HEK293 (cell line): ENCODE measurements around the gene CSRP1.
"Not testable (repeated sequence)": the region's sequence is repeated elsewhere in the genome, so short reads cannot be mapped to it uniquely, and the experiment has no call there.

Experiments
- CTCF ChIA-PET: fragments of 350-600 bp; formaldehyde crosslinking; extraction: SDS; loops from one replicate; lab custom pipeline; 2021; ENCODE audit warnings: antibody characterized with exemption; lab: Yijun Ruan, JAX
- POLR2A ChIA-PET: fragments of 300-600 bp; formaldehyde crosslinking; extraction: SDS; loops from one replicate; lab custom pipeline; 2020; ENCODE audit warnings: antibody characterized with exemption, inconsistent platforms; lab: Yijun Ruan, JAX
- H3K27ac ChIP-seq: fragments of 200-500 bp; sonication (Bioruptor generic); 2 replicates; pipeline ENCODE4 v1.5.1; 2014; ENCODE audit warnings: low read depth, low read length, control low read depth, inconsistent platforms; ENCODE audit errors: extremely low read depth
- H3K36me3 ChIP-seq, 2 experiments: fragments of 200-500 bp in 1 of 2; sonication (Bioruptor generic) in 1 of 2; 1 replicate in 1 of 2; 2 replicates in 1 of 2; pipeline ENCODE4 v1.5.1; 2014 to 2017; ENCODE audit warnings: inconsistent platforms in 2 of 2, low read length in 2 of 2; ENCODE audit not compliant: control insufficient read depth in 2 of 2, insufficient read depth in 1 of 2
- H3K4me1 ChIP-seq: fragments of 200-500 bp; sonication (Bioruptor generic); 2 replicates; pipeline ENCODE4 v1.5.1; 2014; ENCODE audit warnings: mild to moderate bottlenecking, low read length, inconsistent platforms; ENCODE audit not compliant: control insufficient read depth, insufficient read depth
- H3K4me3 ChIP-seq: 2 replicates; pipeline ENCODE4 v1.5.1; 2011; ENCODE audit warnings: low read depth, mild to moderate bottlenecking, control low read depth, low read length, moderate library complexity
- H3K9me3 ChIP-seq: fragments of 200-500 bp; sonication (Bioruptor generic); 2 replicates; pipeline ENCODE4 v1.5.1; 2014; ENCODE audit warnings: low read depth, low read length, inconsistent platforms; ENCODE audit not compliant: control insufficient read depth, insufficient read depth
- ELK4 ChIP-seq: IDR thresholded peaks from 2 replicates; pipeline ENCODE4 v1.6.1; 2011; ENCODE audit warnings: mild to moderate bottlenecking, low read depth, low read length, borderline replicate concordance
- KLF1 ChIP-seq: fragments of 450-650 bp; formaldehyde crosslinking; IDR thresholded peaks from 2 replicates; pipeline ENCODE4 v1.5.1; 2016; ENCODE audit warnings: missing biosample characterization, missing genetic modification characterization
- PRDM2 ChIP-seq: fragments of 450-650 bp; formaldehyde crosslinking; IDR thresholded peaks from 2 replicates; pipeline ENCODE4 v1.5.1; 2016; ENCODE audit warnings: missing biosample characterization, missing genetic modification characterization, borderline replicate concordance
- SCRT2 ChIP-seq: fragments of 450-650 bp; formaldehyde crosslinking; IDR thresholded peaks from 2 replicates; pipeline ENCODE4 v1.5.1; 2016; ENCODE audit warnings: missing biosample characterization, missing genetic modification characterization
- ZBTB11 ChIP-seq: fragments of 450-650 bp; formaldehyde crosslinking; conservative IDR thresholded peaks from 2 replicates; pipeline ENCODE4 v1.5.1; 2016; ENCODE audit warnings: low read depth, missing biosample characterization, missing genetic modification characterization
- ZNF174 ChIP-seq: fragments of 450-650 bp; formaldehyde crosslinking; IDR thresholded peaks from 2 replicates; pipeline ENCODE4 v1.5.0; 2017; ENCODE audit warnings: missing biosample characterization, mild to moderate bottlenecking, missing genetic modification characterization
- ZNF302 ChIP-seq: fragments of 450-650 bp; formaldehyde crosslinking; IDR thresholded peaks from 2 replicates; pipeline ENCODE4 v1.5.1; 2016; ENCODE audit warnings: missing biosample characterization, missing genetic modification characterization, low read depth
- ZNF394 ChIP-seq: fragments of 450-650 bp; formaldehyde crosslinking; IDR thresholded peaks from 2 replicates; pipeline ENCODE4 v1.5.1; 2016; ENCODE audit warnings: missing biosample characterization, missing genetic modification characterization, mild to moderate bottlenecking, moderate library complexity, borderline replicate concordance
- ZNF544 ChIP-seq: fragments of 450-650 bp; formaldehyde crosslinking; IDR thresholded peaks from 2 replicates; pipeline ENCODE4 v1.5.0; 2017; ENCODE audit warnings: missing biosample characterization, missing genetic modification characterization
- ZNF623 ChIP-seq: fragments of 450-650 bp; formaldehyde crosslinking; IDR thresholded peaks from 2 replicates; pipeline ENCODE4 v1.5.1; 2016; ENCODE audit warnings: missing biosample characterization, missing genetic modification characterization
- ZNF626 ChIP-seq: fragments of 450-650 bp; sonication (Bioruptor Pico); formaldehyde crosslinking; IDR thresholded peaks from 2 replicates; pipeline ENCODE4 v1.5.1; 2018; ENCODE audit warnings: missing biosample characterization, missing genetic modification characterization, inconsistent platforms
- ZNF654 ChIP-seq: fragments of 450-650 bp; formaldehyde crosslinking; IDR thresholded peaks from 2 replicates; pipeline ENCODE4 v1.5.1; 2016; ENCODE audit warnings: low read depth, missing biosample characterization, missing genetic modification characterization
- ZNF670 ChIP-seq: fragments of 450-650 bp; formaldehyde crosslinking; IDR thresholded peaks from 2 replicates; pipeline ENCODE4 v1.5.1; 2016; ENCODE audit warnings: missing biosample characterization, missing genetic modification characterization, low read depth

CSRP1 gene

GRCh38 chr1:201475915-201476669 is 30.8 kb downstream of the CSRP1 start (continued):
- TF ChIP-seq ELK4 = no peak

GRCh38 chr1:201475130-201475529 is 31.8 kb downstream of the CSRP1 start:
- Histone ChIP-seq H3K27ac (no peak overlapping the region), H3K9me3 (no peaks in the 10 kb centered on the region), H3K4me1 (no peaks in the 10 kb centered on the region), H3K4me3 (no peak overlapping the region), H3K36me3 (no peaks in the 10 kb centered on the region)
- TF ChIP-seq ZNF626 (tag by site-specific recombination) = no peak
- no peak for TF ChIP-seq ZNF394
- no peak for TF ChIP-seq ZNF544 (tag by site-specific recombination)
- no peak for TF ChIP-seq PRDM2 (tag by site-specific recombination)
- no peak for TF ChIP-seq ZNF670 (tag by site-specific recombination)
- no peak for TF ChIP-seq ZBTB11 (tag by site-specific recombination)
- TF ChIP-seq ZNF174 = no peak
- ChIA-PET CTCF (no interaction called here), POLR2A (no interaction called here)

- H3K4me1 ChIP-seq = no peaks in the 10 kb centered on the region
- H3K4me3 ChIP-seq = no peak overlapping the region
- H3K36me3 ChIP-seq = no peaks in the 10 kb centered on the region
- no peak overlapping the region for H3K27ac ChIP-seq
- TF ChIP-seq KLF1 = no peak
- no peak for TF ChIP-seq ZNF654 (tag by site-specific recombination)
- TF ChIP-seq ZNF623 (tag by site-specific recombination) = peak; percentile 92
- no peak for TF ChIP-seq ZNF670 (tag by site-specific recombination)
- no peak for TF ChIP-seq ZNF302 (tag by site-specific recombination)
- TF ChIP-seq SCRT2 (tag by site-specific recombination) = no peak
- TF ChIP-seq, all 188 proteins: peak for 1
- ChIA-PET CTCF (interaction anchor here (0.8 to 2.8 kb wide), 5 partner anchors 8 to 123 kb away, joined by 3 to 14 read pairs (median 7); no protein-coding TSS in a partner anchor), POLR2A (no interaction called here)
- H3K9me3 ChIP-seq = no peaks in the 10 kb centered on the region
These were observed 33.6 kb downstream of the CSRP1 start for GRCh38 chr1:201473296-201473695.

- H3K36me3 ChIP-seq, H3K4me3 ChIP-seq, H3K27ac ChIP-seq, H3K9me3 ChIP-seq, H3K4me1 ChIP-seq: not testable (repeated sequence)
- POLR2A ChIA-PET = interaction anchor here (0.7 to 1.0 kb wide), 3 partner anchors 10 to 408 kb away, joined by 3 to 4 read pairs (median 3); no protein-coding TSS in a partner anchor
- CTCF ChIA-PET = interaction anchor here (1.4 to 2.8 kb wide), 4 partner anchors 9 to 40 kb away, joined by 6 to 14 read pairs (median 7); no protein-coding TSS in a partner anchor
These were observed 34.6 kb downstream of the CSRP1 start for GRCh38 chr1:201472321-201472720.
